H1 (cell line): Measurements from ENCODE around the gene CAMP. TPM values are rescaled to one million over a fixed set of nuclear protein-coding genes. Genes with fewer than 3 reads are reported as not detected.

Experiments used
- CTCF ChIA-PET: fragments of 300-600 bp; sonication (Branson Sonifier 250); formaldehyde crosslinking; loops from one replicate; lab custom pipeline; 2021; ENCODE audit not compliant: partially characterized antibody; lab: Charles Lee
- POLR2A ChIA-PET: fragments of 300-600 bp; sonication (Branson Sonifier 250); formaldehyde crosslinking; loops from one replicate; lab custom pipeline; 2021; ENCODE audit warnings: inconsistent platforms; ENCODE audit not compliant: partially characterized antibody; lab: Charles Lee
- DNase-seq, 2 experiments: peaks; one replicate each; pipeline versions ENCODE4 v3.0.0 to v3.0.0-alpha.2; 2010 to 2022; ENCODE audit warnings: low spot score in 2 of 2, low read depth in 1 of 2, mixed read lengths in 1 of 2
- FAIRE-seq: peaks from 2 replicates; lab custom pipeline; 2011; peaks lifted over from hg19 to GRCh38; lab: Jason Lieb, UNC
- H2AFZ ChIP-seq: 2 replicates; pipeline ENCODE4 v1.8.1; 2012; ENCODE audit warnings: low read length, inconsistent platforms
- H2AK5ac ChIP-seq: 2 replicates; pipeline ENCODE4 v1.6.1; 2013; ENCODE audit warnings: low read depth, low read length
- H2BK120ac ChIP-seq: replicated peaks from 2 replicates; pipeline ENCODE3; 2013; ENCODE audit warnings: low read depth, low read length, inconsistent platforms
- H2BK12ac ChIP-seq: 2 replicates; pipeline ENCODE4 v1.6.1; 2013; ENCODE audit warnings: low read depth, low read length
- H2BK15ac ChIP-seq: 2 replicates; pipeline ENCODE4 v1.6.1; 2013; ENCODE audit warnings: low read length
- H2BK20ac ChIP-seq: 2 replicates; pipeline ENCODE4 v1.6.1; 2013; ENCODE audit warnings: low read length
- H2BK5ac ChIP-seq: 2 replicates; pipeline ENCODE4 v1.6.1; 2013; ENCODE audit warnings: low read depth, low read length
- H3K14ac ChIP-seq: 2 replicates; pipeline ENCODE4 v1.6.1; 2013; ENCODE audit warnings: inconsistent platforms; ENCODE audit not compliant: insufficient read length
- H3K18ac ChIP-seq: 2 replicates; pipeline ENCODE4 v1.6.1; 2013; ENCODE audit warnings: low read length; ENCODE audit errors: extremely low read depth
- H3K23ac ChIP-seq: 2 replicates; pipeline ENCODE4 v1.6.1; 2013; ENCODE audit warnings: inconsistent platforms; ENCODE audit not compliant: insufficient read length
- H3K23me2 ChIP-seq: 2 replicates; pipeline ENCODE4 v1.6.1; 2013; ENCODE audit warnings: low read depth, low read length
- H3K27ac ChIP-seq: 2 replicates; pipeline ENCODE4 v1.6.1; 2011; ENCODE audit warnings: low read depth, low read length, inconsistent platforms
- H3K27me3 ChIP-seq, 4 experiments: replicated peaks in 1 of 4; 1 replicate in 1 of 4; 2 replicates in 3 of 4; pipeline versions ENCODE4 v1.6.1 to v1.8.1; 2011 to 2013; ENCODE audit warnings: low read length in 3 of 4, mild to moderate bottlenecking in 3 of 4, inconsistent platforms in 2 of 4, mixed read lengths in 2 of 4, moderate library complexity in 1 of 4; ENCODE audit not compliant: control insufficient read depth in 3 of 4, insufficient read depth in 3 of 4; ENCODE audit errors: extremely low read depth in 1 of 4
- H3K36me3 ChIP-seq, 4 experiments: 2 replicates each; pipeline versions ENCODE4 v1.6.1 to v1.8.1; 2011 to 2013; ENCODE audit warnings: mild to moderate bottlenecking in 4 of 4, low read length in 3 of 4, moderate library complexity in 2 of 4, control low read depth in 1 of 4, inconsistent platforms in 1 of 4; ENCODE audit not compliant: insufficient read depth in 4 of 4, control insufficient read depth in 2 of 4
- H3K4ac ChIP-seq: replicated peaks from 2 replicates; pipeline ENCODE3; 2013; ENCODE audit warnings: low read length, low read depth, mixed read lengths, inconsistent platforms; ENCODE audit not compliant: insufficient read length
- H3K4me1 ChIP-seq, 4 experiments: replicated peaks in 1 of 4; 1 replicate in 1 of 4; 2 replicates in 3 of 4; pipeline versions ENCODE4 v1.6.1 to v1.8.1; 2011 to 2013; ENCODE audit warnings: low read length in 3 of 4, inconsistent platforms in 2 of 4, mixed read lengths in 1 of 4; ENCODE audit not compliant: insufficient read depth in 4 of 4, control insufficient read depth in 3 of 4
- H3K4me2 ChIP-seq, 2 experiments: 2 replicates each; pipeline versions ENCODE4 v1.6.1 to v1.8.1; 2011 to 2013; ENCODE audit warnings: low read depth in 2 of 2, low read length in 2 of 2, control low read depth in 1 of 2, inconsistent platforms in 1 of 2, mild to moderate bottlenecking in 1 of 2; ENCODE audit not compliant: insufficient read depth in 1 of 2
- H3K4me3 ChIP-seq, 4 experiments: fragments of 200-600, 300-600 bp in 1 of 4; sonication (generic), shearing (Covaris generic), sonication (Bioruptor Twin) in 1 of 4; 2 replicates each; pipeline versions ENCODE4 v1.5.1 to v1.8.1; 2011 to 2016; ENCODE audit warnings: low read length in 4 of 4, low read depth in 3 of 4, control low read depth in 2 of 4, inconsistent platforms in 2 of 4, mild to moderate bottlenecking in 2 of 4, mixed read lengths in 1 of 4, moderate library complexity in 1 of 4; ENCODE audit not compliant: insufficient read depth in 2 of 4; ENCODE audit errors: extremely low read depth in 1 of 4
- H3K56ac ChIP-seq: replicated peaks from 2 replicates; pipeline ENCODE3; 2013; ENCODE audit warnings: low read depth, mild to moderate bottlenecking, mixed read lengths, low read length, inconsistent platforms; ENCODE audit not compliant: insufficient read length
- H3K79me1 ChIP-seq: 2 replicates; pipeline ENCODE4 v1.6.1; 2013; ENCODE audit warnings: low read depth, low read length, control low read depth
- H3K79me2 ChIP-seq, 2 experiments: 2 replicates each; pipeline versions ENCODE4 v1.6.1 to v1.8.1; 2012 to 2013; ENCODE audit warnings: low read length in 2 of 2, mild to moderate bottlenecking in 2 of 2, inconsistent platforms in 1 of 2; ENCODE audit not compliant: insufficient read depth in 2 of 2, control insufficient read depth in 1 of 2
- H3K9ac ChIP-seq, 4 experiments: replicated peaks in 1 of 4; 1 replicate in 1 of 4; 2 replicates in 3 of 4; pipeline versions ENCODE4 v1.6.1 to v1.8.1; 2011 to 2013; ENCODE audit warnings: low read depth in 3 of 4, low read length in 3 of 4, control low read depth in 2 of 4, mild to moderate bottlenecking in 2 of 4, moderate library complexity in 2 of 4, inconsistent platforms in 1 of 4; ENCODE audit errors: extremely low read depth in 1 of 4
- H3K9me3 ChIP-seq, 2 experiments: 2 replicates each; pipeline versions ENCODE4 v1.6.1 to v1.8.1; 2012 to 2013; ENCODE audit warnings: mild to moderate bottlenecking in 2 of 2, moderate library complexity in 2 of 2, control low read depth in 1 of 2, inconsistent platforms in 1 of 2, low read depth in 1 of 2, low read length in 1 of 2, mixed read lengths in 1 of 2; ENCODE audit not compliant: insufficient read depth in 2 of 2
- H4K20me1 ChIP-seq, 2 experiments: replicated peaks in 1 of 2; 2 replicates each; pipeline versions ENCODE3 to v1.8.1; 2011 to 2013; ENCODE audit warnings: inconsistent platforms in 2 of 2, low read length in 2 of 2, mild to moderate bottlenecking in 1 of 2; ENCODE audit not compliant: insufficient read depth in 2 of 2, control insufficient read depth in 1 of 2
- H4K5ac ChIP-seq: 2 replicates; pipeline ENCODE4 v1.6.1; 2013; ENCODE audit warnings: low read length, low read depth, mixed read lengths, inconsistent platforms; ENCODE audit not compliant: insufficient read length
- H4K8ac ChIP-seq: 2 replicates; pipeline ENCODE4 v1.8.0; 2013; ENCODE audit warnings: mild to moderate bottlenecking, moderate library complexity, low read length, inconsistent platforms; ENCODE audit not compliant: insufficient read depth; ENCODE audit errors: extremely low read depth
- H4K91ac ChIP-seq: replicated peaks from 2 replicates; pipeline ENCODE3; 2013; ENCODE audit warnings: low read length, mixed read lengths, inconsistent platforms; ENCODE audit not compliant: insufficient read length
- CHD2 ChIP-seq: IDR thresholded peaks from 2 replicates; pipeline ENCODE4 v1.6.1; 2012; ENCODE audit warnings: low read length, improper control_type of control experiment
- CTCF ChIP-seq, 3 experiments: IDR thresholded peaks; 1 replicate in 2 of 3; 2 replicates in 1 of 3; pipeline versions ENCODE4 v1.5.1 to v1.6.1; 2011; ENCODE audit warnings: low read length in 3 of 3, mild to moderate bottlenecking in 3 of 3, inconsistent platforms in 2 of 3, low read depth in 1 of 3, moderate library complexity in 1 of 3; ENCODE audit not compliant: insufficient read depth in 1 of 3; ENCODE audit errors: control extremely low read depth in 1 of 3
- HDAC2 ChIP-seq, 2 experiments: fragments of 300-600 bp in 1 of 2; sonication (generic) in 1 of 2; IDR thresholded peaks; 2 replicates each; pipeline ENCODE4 v1.6.1; 2011 to 2012; ENCODE audit warnings: low read depth in 2 of 2, low read length in 2 of 2, mild to moderate bottlenecking in 2 of 2, moderate library complexity in 2 of 2, borderline replicate concordance in 1 of 2, inconsistent platforms in 1 of 2
- POLR2AphosphoS5 ChIP-seq: IDR thresholded peaks from 2 replicates; pipeline ENCODE4 v1.6.1; 2011; ENCODE audit warnings: low read depth, low read length
- RAD21 ChIP-seq, 2 experiments: IDR thresholded peaks in 1 of 2; conservative IDR thresholded peaks in 1 of 2; 2 replicates each; pipeline ENCODE4 v1.6.1; 2011; ENCODE audit warnings: low read depth in 2 of 2, low read length in 2 of 2, improper control_type of control experiment in 1 of 2, inconsistent platforms in 1 of 2, mild to moderate bottlenecking in 1 of 2, moderate library complexity in 1 of 2
- SUZ12 ChIP-seq: fragments of 200-600 bp; sonication (generic); IDR thresholded peaks from 2 replicates; pipeline ENCODE4 v1.6.1; 2012; ENCODE audit warnings: mild to moderate bottlenecking, inconsistent platforms, low read length, moderate library complexity, mixed read lengths
- WGBS, 2 experiments: shearing (Covaris generic) in 1 of 2; methylation state at CpG; one replicate each; pipeline versions ENCODE4 v1.1.6 to v1.1.7; 2013 to 2015; ENCODE audit warnings: low lambda C conversion rate in 2 of 2, mixed read lengths in 2 of 2, inconsistent platforms in 1 of 2, low coverage in 1 of 2, missing lambda C conversion rate in 1 of 2; ENCODE audit not compliant: insufficient replicate concordance in 2 of 2, insufficient coverage in 1 of 2, insufficient read length in 1 of 2; ENCODE audit errors: extremely low coverage in 1 of 2, missing lambda C conversion rate in 1 of 2; 5-methylcytosine and 5-hydroxymethylcytosine counted together
- polyA plus RNA-seq, 7 experiments: library from polyadenylated mRNA; depleted of rRNA in 3 of 7; stranded (reverse) in 5 of 7; unstranded in 2 of 7; fragments of >200 nt in 5 of 7; fragments of 200-250 nt in 2 of 7; gene quantifications; 1 replicate in 5 of 7; 2 replicates in 1 of 7; 4 replicates in 1 of 7; pipeline versions ENCODE4 v1.2.1 to v1.2.3, GENCODE V29; 2011 to 2013; ENCODE audit warnings: missing spikeins in 2 of 7, mixed read lengths in 2 of 7
- total RNA-seq: library from RNA; stranded (reverse); fragmentation: NEBNext Ultra II Directional; extraction: Animal tissue kit (Norgen Biotek cat#: 25700); gene quantifications from 2 replicates; pipeline ENCODE4 v1.2.1, GENCODE V29; 2021

The CAMP gene
- total and polyA plus RNA-seq, 2 of the 8 experiments (the other 6 are each of a cell fraction or from before 2014, with no cell fraction given) = not detected

- no peak overlapping the region for H3K4me3 ChIP-seq
- no peak overlapping the region for H3K56ac ChIP-seq
- H2BK120ac ChIP-seq = no peak overlapping the region
- FAIRE-seq (peak; percentile 95), DNase-seq (peak; percentile 39 to 73)
- H4K5ac ChIP-seq = no peak overlapping the region
- H2BK20ac ChIP-seq = no peak overlapping the region
- H2BK15ac ChIP-seq = no peak overlapping the region
- no peak overlapping the region for H2BK5ac ChIP-seq
- H3K23ac ChIP-seq = no peak overlapping the region
- H3K4me1 ChIP-seq = peaks cover 0 to 26% (median 18%) of the 10 kb centered on the region in 4 experiments; a peak in 5 of 7 replicates
- H3K27me3 ChIP-seq = no peaks in the 10 kb centered on the region
- CTCF ChIA-PET = interaction anchor here (0.7 to 10.6 kb wide), 15 partner anchors 8 to 255 kb away, joined by 3 to 138 read pairs (median 3); no protein-coding TSS in a partner anchor
- H3K36me3 ChIP-seq = peaks cover 20 to 37% (median 30%) of the 10 kb centered on the region in 4 experiments
- H4K20me1 ChIP-seq = peaks cover 0 to 1% of the 10 kb centered on the region in 2 experiments
- peaks cover 16 to 34% of the 10 kb centered on the region in 2 experiments for H3K9me3 ChIP-seq
- H3K4ac ChIP-seq = no peak overlapping the region
- no peak overlapping the region for H4K91ac ChIP-seq
- no peak overlapping the region for H2AFZ ChIP-seq
- H2AK5ac ChIP-seq = no peak overlapping the region
- no peak overlapping the region for H3K4me2 ChIP-seq
- peaks cover 0 to 3% of the 10 kb centered on the region in 2 experiments; a peak in 2 of 4 replicates for H3K79me2 ChIP-seq
- peaks cover 3% of the 10 kb centered on the region for H3K79me1 ChIP-seq
- TF ChIP-seq CTCF (IDR thresholded peaks at IDR 0.05; ENCODE audit: control extremely low read depth in 1 of 3, insufficient read depth in 1 of 3, low read depth in 1 of 3, low read length in 3 of 3) (peak; percentile 63 to 81 (median 77)), SUZ12 (no peak), RAD21 (IDR thresholded peaks at IDR 0.05 in 1 of 2, conservative IDR thresholded peaks at IDR 0.05 in 1 of 2; ENCODE audit: low read depth in 2 of 2, low read length in 2 of 2) (peak; percentile 88 to 91), CHD2 (0 out of 2 replicates have a peak, but pooled peaks have one; percentile 20), HDAC2 (IDR thresholded peaks at IDR 0.05; ENCODE audit: borderline replicate concordance in 1 of 2, low read depth in 2 of 2, low read length in 2 of 2) (no peak), POLR2AphosphoS5 (0 out of 2 replicates have a peak, but pooled peaks have one; percentile 49)
- H2BK12ac ChIP-seq = no peak overlapping the region
- no peak overlapping the region for H3K27ac ChIP-seq
- POLR2A ChIA-PET = interaction anchor here (0.6 to 2.9 kb wide), 21 partner anchors 9 to 173 kb away, joined by 3 to 24 read pairs (median 4); partner anchors contain the start of genes ATRIP, CCDC51 and ZNF589
- H3K9ac ChIP-seq = no peak overlapping the region
- no peak overlapping the region for H4K8ac ChIP-seq
- no peak overlapping the region for H3K18ac ChIP-seq
- no peaks in the 10 kb centered on the region for H3K23me2 ChIP-seq
- no peak overlapping the region for H3K14ac ChIP-seq
- WGBS, 2 experiments = 47% methylated on average over 9 of the region's 9 CpGs; no CpG with 5 or more reads in 1 of the 2 experiments
These were observed 50.4 kb downstream of the CAMP start for GRCh38 chr3:48273594-48274211.
